HUDEP-2 (cell line): Measurements from ENCODE around the gene CDC20.
"Not testable (repeated sequence)": the region's sequence is repeated elsewhere in the genome, so short reads cannot be mapped to it uniquely, and the experiment has no call there.

Experiments used
- DNase-seq, 76 experiments: peaks; one replicate each; lab custom pipeline; 2025; ENCODE audit not compliant: unreplicated experiment in 76 of 76; lab: John Stamatoyannopoulos, UW

The CDC20 gene

GRCh38 chr1:43377831-43378230 lies 19.1 kb downstream of the CDC20 start:
- DNase-seq = no peak

GRCh38 chr1:43379476-43379875 lies 20.7 kb downstream of the CDC20 start:
- DNase-seq = no peak

- DNase-seq = no peak
These were observed 22.8 kb downstream of the CDC20 start for GRCh38 chr1:43381612-43382011.

GRCh38 chr1:43382027-43382779 lies 23.4 kb downstream of the CDC20 start:
- no peak for DNase-seq

- peak in 1 of 76 experiments; percentile 7 for DNase-seq
These were observed 24.7 kb downstream of the CDC20 start for GRCh38 chr1:43383449-43383848.

- no peak for DNase-seq
These were observed 27.9 kb downstream of the CDC20 start for GRCh38 chr1:43386676-43387075.

GRCh38 chr1:43387976-43388599 lies 29.3 kb downstream of the CDC20 start:
- no peak for DNase-seq

- DNase-seq = no peak
These were observed 29.8 kb downstream of the CDC20 start for GRCh38 chr1:43388613-43389012.

GRCh38 chr1:43389326-43390313 lies 30.8 kb downstream of the CDC20 start, which contains the start of the genes MED8 and SZT2:
Gene MED8 (minus strand): TSS chr1:43389800. CDS start chr1:43389764, 36 bp downstream.
Gene SZT2 (plus strand): TSS chr1:43389899. CDS start chr1:43389969, 70 bp downstream.
- DNase-seq = peak in 74 of 76 experiments; percentile 56 to 95 (median 88)

- DNase-seq = no peak
These were observed 33.9 kb downstream of the CDC20 start for GRCh38 chr1:43392702-43393101.

GRCh38 chr1:43395523-43395922 lies 36.7 kb downstream of the CDC20 start:
- no peak for DNase-seq

- no peak for DNase-seq
These were observed 37.3 kb downstream of the CDC20 start for GRCh38 chr1:43396059-43396458.

GRCh38 chr1:43398227-43398626 lies 39.4 kb downstream of the CDC20 start:
- peak in 3 of 76 experiments; percentile 10 to 49 (median 21) for DNase-seq

- DNase-seq = not testable (repeated sequence)
These were observed 41.7 kb downstream of the CDC20 start for GRCh38 chr1:43400441-43400840.

GRCh38 chr1:43402089-43402865 lies 43.5 kb downstream of the CDC20 start:
- DNase-seq = peak in 4 of 76 experiments; percentile 14 to 38 (median 24)

- DNase-seq = no peak
These were observed 45.6 kb downstream of the CDC20 start for GRCh38 chr1:43404353-43404752.

- peak in 74 of 76 experiments; percentile 9 to 96 (median 67) for DNase-seq
These were observed 46.6 kb downstream of the CDC20 start for GRCh38 chr1:43405219-43405875.

- DNase-seq = no peak
These were observed 47.1 kb downstream of the CDC20 start for GRCh38 chr1:43405876-43406234.

GRCh38 chr1:43410571-43410970 lies 51.8 kb downstream of the CDC20 start:
- DNase-seq = no peak
